TTC549 (cell line): ENCODE results near the gene KLHL5.
"Not testable (repeated sequence)": the region's sequence is repeated elsewhere in the genome, so short reads cannot be mapped to it uniquely, and the experiment has no call there.

Source experiments
- FAIRE-seq: peaks from 2 replicates; lab custom pipeline; 2012; peaks lifted over from hg19 to GRCh38; lab: Jason Lieb, UNC

The KLHL5 gene, protein sequence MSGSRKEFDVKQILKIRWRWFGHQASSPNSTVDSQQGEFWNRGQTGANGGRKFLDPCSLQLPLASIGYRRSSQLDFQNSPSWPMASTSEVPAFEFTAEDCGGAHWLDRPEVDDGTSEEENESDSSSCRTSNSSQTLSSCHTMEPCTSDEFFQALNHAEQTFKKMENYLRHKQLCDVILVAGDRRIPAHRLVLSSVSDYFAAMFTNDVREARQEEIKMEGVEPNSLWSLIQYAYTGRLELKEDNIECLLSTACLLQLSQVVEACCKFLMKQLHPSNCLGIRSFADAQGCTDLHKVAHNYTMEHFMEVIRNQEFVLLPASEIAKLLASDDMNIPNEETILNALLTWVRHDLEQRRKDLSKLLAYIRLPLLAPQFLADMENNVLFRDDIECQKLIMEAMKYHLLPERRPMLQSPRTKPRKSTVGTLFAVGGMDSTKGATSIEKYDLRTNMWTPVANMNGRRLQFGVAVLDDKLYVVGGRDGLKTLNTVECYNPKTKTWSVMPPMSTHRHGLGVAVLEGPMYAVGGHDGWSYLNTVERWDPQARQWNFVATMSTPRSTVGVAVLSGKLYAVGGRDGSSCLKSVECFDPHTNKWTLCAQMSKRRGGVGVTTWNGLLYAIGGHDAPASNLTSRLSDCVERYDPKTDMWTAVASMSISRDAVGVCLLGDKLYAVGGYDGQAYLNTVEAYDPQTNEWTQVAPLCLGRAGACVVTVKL

DNA sequence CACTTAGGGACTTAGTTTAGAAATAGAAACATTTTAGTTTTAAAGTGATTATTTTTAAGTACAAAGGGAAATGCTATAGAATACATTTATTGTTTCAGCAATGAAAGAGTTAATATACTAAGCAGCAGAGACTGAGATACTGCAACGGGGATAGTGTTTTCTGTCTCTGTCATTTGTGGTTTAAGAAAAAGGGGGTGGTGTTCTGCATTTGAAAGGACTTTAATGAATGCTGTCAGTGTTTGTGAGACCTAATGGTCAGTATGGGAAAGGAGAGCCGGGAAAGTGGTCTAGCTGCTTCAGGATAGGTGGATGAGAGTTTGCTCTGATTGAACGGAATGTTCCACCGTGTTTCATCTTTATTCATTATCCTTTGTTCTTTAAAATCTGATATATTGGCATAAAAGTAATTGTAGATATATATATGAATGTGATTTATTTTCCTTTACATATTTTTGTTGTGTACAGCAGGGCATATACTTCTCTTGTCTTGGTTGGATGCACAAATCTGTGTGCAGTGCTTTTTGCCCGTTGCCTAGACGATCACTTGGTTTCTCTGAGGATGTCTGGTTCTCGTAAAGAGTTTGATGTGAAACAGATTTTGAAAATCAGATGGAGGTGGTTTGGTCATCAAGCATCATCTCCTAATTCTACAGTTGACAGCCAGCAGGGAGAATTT is at the start of gene KLHL5:
Gene KLHL5, plus strand, starts transcription at position 139 of the 676 bp plus-strand sequence. Its CDS starts 421 bp downstream, at position 560.
- no peak for FAIRE-seq

DNA sequence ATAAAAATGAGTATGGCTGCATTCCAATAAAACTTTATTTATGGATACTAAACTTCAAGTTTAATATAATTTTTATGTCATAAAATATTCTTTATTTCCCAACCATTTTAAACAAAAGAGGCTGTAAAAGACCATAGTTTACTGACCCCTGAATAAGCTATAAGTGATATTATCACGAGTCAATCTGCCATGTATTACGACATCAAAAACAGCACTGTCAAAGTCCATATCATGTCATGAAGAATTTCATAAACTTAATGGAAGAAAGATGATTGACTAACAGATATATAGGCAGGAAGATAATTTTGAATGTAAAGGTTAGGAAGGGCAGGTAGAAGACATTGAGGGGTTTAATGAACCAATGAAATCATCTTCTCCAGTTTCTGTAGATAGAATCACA is 48.0 kb upstream of the KLHL5 start:
- FAIRE-seq: no peak

DNA sequence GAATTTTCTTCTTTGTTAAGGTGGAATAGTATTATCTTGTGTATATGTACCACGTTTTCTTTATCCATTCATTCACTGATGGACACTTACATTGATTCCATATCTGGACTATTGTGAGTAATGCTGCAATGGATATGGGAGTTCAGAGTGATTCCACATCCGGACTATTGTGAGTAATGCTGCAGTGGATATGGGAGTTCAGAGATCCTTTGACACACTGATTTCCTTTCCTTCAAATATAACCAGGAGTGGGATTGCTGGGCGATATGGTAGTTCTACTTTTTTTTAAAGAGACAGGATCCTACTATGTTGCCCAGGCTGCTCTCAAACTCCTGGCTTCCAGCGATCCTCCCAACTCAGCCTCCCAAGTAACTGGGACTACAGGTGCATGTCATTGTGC is 41.9 kb upstream of the KLHL5 start:
- FAIRE-seq: no peak

DNA sequence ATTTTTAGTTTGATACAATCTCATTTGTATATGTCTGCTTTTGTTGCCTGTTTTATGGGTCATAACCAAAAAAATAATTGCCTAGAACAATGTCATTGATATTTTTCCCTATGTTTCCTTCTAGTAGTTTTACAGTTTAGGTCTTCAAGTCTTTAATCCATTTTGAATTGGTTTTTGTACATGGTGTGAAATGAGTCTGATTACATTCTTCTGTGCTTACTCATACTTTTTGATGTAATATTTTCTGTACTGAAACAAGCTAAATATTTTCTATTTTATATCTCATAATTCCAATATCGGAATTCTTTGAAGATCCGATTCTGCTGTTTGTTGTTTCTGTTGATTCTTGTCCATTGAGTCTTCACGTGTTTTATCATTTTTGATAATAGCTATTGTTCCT is 40.4 kb upstream of the KLHL5 start:
- FAIRE-seq: no peak

DNA sequence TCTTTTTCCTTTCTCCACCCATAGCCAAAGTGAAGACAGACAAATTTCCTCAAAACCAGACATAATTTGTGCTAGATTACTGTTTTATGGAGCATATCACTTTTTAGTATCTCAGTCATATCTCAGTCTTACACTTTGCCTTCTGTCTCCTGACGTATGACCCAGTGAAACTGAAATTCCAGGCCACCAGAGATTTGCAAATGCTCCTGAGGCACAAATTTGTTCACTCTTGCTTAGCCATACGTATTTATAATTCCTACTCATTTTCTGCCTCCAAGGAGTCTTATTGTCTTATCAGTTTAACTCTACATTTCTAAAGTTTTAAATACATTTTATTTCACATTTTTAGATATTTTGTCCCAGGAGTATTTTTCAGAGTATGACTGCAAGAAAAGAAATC is 39.8 kb upstream of the KLHL5 start:
- no peak for FAIRE-seq

DNA sequence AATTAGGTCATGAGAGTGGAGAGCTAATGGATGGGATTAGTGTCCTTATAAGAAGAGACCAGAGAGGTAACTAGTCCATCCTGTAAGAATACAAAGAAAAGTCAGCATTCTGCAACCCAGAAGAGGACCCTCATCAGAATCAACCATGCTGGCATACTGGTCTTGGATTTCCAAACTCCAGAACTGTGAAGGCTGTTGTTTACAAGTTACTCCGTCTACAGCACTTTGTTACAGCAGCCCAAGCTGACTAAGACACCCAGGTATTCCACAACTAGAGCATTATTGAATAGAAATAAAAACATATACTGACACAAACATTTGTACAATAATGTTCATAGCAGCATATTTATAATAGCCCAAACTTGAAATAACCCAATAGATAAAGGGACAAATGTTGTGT is 39.0 kb upstream of the KLHL5 start:
- no peak for FAIRE-seq

DNA sequence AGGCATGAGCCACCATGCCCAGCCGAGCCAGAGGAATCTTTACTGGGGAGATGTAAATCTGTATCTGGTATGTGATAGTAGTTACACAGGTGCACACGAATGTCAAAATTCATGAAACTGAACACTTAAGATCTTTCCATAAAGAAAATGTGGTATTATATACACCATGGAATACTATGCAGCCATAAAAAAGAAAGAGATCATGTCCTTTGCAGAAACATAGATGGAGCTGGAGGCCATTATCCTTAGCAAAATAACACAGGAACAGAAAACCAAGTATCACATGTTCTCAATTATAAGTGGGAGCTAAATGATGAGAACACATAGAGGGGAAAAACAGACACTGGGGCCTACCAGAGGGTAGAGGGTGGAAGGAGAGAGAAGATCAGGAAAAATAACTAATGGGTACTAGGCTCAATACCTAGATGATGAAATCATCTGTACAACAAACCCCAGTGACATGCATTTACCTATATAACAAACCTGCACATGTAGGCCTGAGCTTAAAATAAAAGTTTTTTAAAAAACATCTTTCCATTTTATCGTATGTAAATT is 37.6 kb upstream of the KLHL5 start:
- no peak for FAIRE-seq

DNA sequence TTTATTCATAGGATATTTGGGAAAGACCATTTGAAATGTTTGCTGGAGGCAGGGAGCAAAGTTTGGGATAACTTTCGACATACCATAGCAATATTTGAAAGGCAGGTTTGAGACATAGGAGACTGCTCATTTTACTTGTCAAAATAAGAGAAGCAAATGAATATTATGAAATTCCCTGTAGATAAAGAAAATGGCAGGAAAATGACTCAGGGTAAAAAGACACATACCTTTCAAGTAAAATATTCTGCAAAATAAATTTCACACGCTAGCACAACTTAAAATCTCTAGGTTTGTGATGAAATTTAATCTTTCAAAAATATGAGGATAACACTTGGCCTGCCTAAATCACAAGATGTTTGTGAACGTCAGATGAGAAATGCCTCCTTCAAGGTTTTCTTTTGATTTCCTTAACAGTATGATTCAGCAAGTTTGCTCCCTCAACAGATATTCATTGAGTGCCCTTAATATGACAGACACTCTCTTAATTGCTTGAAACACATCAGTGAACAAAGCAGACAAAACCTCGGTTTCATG is 36.4 kb upstream of the KLHL5 start:
- no peak for FAIRE-seq

DNA sequence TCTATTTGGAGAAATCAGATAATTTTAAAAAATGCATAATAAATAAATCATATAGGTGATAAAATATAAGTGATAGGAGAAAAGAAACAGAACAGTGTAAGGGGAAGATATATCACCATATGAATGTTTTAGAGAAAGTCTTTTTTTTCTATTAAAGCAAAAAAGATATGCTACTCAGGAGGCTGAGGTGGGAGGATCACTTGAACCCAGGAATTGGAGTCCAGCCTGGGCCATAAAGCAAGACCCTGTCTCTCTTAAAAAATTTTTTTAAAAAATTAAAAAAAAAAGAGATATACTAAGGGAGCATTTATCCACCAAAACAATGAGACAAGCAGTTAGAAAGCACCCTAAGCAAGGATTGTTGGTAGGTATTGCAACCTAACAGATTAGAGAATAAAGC is 35.9 kb upstream of the KLHL5 start:
- FAIRE-seq: no peak

DNA sequence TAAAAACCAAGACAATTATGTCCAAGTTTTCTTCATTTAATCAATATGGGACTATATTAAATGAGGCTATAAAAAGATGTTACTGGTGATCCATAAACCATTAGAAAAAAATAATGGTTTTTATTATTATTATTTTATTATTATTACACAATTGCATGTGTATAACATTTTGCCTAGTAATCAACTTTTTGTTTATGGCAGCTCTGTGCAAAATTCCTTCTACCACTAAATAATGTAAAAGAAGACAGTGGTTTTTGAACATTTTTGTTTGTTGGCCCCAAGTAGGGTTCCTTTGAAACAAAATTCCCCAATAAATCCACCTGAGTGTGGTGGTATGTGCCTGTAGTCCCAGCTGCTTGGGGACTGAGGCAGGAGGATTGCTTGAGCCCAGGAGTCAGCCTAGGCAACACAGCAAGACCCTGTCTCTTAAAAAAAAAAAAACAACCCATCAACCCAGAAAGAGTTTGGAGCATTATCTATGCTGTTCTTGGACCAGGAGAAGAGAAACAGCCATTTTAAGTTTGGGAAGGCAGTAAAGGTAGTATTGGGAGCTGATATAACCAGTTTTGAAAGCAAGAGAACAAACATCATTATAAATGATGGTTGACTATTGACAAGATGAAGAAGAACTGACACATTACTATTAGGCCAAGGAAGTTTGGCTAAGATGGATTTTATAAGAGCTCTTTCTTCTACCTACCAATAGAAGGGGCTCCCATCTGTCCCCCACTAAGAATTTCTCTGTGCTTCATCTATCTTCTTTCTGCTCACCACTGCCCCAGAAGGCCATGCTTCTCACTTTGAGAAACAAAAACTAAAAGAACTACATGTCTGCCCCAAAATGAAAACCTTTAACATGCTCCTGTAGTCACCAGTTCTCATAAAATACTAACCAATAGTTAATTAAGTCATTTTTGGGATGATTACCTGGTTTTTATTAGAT is 32.0 kb upstream of the KLHL5 start:
- FAIRE-seq: no peak

DNA sequence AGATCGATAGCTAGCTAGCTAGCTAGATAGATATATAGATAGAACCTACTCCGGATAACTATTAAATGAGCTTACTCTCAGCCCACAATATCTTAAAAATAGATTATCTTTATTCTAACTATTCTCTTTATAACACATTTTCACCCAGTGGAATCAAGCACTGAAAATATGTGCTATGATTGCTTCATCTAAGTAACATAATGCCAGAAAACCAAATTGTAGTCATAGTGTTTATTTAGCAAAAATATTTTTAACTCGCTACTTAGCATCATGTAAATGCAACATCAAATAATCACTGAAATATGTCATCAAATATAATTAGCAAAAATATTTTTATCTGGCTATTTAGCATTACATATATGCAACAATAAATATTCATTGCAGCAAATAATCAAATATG is 31.3 kb upstream of the KLHL5 start:
- FAIRE-seq: peak; percentile 49

DNA sequence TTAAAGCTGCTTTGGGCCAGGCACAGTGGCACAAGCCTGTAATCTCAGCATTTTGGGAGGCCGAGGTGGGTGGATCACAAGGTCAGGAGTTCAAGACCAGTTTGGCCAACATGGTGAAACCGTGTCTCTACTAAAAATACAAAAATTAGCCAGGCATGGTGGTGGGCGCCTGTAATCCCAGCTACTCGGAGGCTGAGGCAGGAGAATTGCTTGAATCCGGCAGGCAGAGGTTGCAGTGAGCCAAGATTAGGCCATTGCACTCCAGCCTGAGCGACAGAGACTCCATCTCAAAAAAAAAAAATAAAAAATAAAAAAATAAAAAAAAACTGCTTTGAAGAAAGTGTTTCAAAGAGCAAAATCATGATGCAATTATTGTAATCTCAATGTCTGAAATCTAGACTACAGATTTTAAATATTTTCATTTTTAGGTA is 30.4 kb upstream of the KLHL5 start:
- FAIRE-seq: not testable (repeated sequence)

DNA sequence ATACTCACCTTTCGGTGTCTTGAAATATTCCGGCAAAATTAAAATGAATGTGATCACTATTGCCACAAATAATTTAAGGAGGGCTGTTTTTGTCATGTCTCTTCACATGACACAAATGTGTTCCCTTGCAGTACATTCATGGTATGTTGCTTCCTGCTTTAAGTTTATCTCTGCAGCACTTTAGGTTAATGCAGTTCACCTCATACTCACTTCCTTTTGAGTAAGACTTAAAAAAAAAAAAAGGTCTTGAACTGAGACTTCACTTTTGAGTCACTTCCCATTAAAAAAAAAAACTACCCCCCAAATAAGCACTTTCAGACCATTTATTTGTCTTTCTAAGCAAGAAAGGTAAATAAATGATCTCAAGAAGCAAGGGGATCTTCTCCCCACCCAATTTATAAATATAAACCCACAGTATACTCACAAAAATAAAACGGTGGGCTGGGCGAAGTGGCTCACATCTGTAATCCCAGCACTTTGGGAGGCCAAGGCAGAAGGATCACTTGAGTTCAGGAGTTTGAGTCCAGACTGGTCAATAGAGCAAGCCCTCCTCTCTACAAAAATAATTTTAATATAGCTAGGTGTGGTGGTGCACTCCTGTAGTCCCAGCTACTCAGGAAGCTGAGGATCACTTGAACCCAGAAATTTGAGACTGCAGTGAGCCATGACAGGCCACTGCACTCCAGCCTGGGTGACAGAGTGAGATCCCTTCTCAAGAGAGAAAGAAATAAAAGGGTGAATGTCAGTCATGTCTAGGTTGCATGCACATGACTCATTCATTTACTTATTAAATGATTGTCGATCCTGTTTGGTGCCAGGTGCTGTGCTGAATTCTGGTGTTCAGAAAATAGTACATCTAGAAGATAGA is 29.6 kb upstream of the KLHL5 start, which contains the start of gene TMEM156:
Gene TMEM156, minus strand, starts transcription at position 192 of the 868 bp plus-strand sequence. Its CDS starts 96 bp downstream, at position 96.
- FAIRE-seq: no peak

DNA sequence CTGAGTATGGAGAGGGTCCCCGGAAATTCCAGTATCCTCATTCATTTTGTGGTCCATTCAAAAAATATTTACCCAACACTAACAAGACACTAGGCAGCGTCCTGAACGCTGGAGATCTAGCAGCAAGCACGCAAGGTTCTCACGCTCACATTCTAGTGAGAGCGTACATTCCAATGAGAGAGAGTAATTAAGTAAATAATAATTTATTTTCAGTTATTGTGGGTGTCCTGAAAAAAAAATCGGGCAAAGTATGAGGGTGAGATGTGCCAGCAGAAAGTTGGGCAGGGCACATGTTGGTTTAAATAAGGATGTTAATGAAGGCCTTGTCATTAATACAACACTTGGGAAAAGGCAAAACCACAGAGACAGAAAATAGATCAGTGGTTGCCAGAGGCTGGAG is 25.9 kb upstream of the KLHL5 start:
- FAIRE-seq: no peak

DNA sequence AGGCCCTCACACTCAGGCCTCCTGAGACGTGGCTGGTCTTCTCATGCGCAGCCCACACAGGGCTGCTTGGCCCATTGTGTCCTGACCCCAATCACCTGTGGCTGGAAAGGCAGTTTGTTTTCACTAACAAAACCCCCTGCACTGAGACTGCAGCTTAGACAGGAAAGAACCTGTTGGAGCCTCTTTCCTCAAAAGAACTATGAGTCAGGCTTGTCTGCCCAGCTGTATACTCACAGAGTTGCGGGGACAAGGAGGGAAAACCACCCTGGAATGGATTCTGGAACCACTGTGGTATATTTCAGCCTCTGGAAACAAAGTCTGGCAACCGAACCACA is 24.6 kb upstream of the KLHL5 start:
- FAIRE-seq: no peak

DNA sequence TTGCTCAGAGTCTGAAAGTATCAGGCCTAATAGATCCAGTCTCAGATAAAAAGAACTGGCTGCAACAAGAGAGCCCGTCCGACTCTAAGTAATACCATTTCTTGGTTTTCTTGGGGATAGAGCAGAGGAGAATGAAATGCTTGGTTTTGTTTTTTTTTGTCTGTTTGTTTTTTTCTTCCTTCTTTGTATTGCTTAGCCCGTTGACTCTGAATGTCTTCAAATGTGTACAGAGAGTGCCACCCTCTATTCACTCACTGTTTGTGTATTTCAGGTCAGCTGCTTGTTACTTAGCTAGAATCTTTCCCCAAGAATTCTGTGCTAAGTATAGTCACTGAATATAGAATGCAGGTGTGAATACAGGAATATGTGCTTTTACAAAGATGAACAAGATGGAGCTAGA is 24.1 kb upstream of the KLHL5 start:
- no peak for FAIRE-seq

DNA sequence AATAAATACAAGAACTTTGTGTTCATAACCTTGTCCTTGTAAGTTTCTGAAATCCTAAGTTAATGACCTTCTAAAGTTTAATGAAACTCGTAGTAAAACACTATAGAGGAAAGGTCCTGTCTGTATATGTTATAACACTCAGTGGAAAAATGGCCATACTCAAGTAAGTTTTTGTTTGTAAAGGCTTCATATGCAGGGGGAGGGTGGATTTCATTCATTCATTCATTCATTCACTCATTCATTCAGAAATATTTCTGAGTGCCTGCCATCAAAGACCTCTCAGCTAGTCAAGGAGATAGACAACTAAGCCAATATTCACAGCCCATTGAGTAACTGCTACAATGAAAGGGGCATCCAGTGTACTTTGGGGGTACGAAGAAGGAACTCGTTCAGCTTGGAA is 22.9 kb upstream of the KLHL5 start:
- FAIRE-seq: no peak

DNA sequence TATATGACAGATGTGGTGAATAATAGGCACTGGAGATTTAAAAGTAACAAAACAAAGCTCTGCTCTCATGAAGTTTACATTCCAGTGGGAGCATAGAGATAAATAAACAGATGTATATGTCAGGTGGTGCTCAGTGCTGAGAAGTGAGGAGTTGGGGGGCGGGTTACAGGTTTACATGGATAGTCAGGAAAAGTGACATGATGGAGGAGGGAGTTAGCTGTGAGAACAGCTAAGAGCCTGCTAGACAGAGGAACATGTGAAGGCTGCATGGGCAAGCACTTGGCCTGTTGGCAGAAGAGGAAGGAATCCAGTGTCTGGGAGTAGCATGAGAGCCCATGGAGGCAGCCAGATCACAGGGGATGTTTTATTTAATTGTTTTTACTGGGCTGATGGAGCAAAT is 19.7 kb upstream of the KLHL5 start:
- no peak for FAIRE-seq

DNA sequence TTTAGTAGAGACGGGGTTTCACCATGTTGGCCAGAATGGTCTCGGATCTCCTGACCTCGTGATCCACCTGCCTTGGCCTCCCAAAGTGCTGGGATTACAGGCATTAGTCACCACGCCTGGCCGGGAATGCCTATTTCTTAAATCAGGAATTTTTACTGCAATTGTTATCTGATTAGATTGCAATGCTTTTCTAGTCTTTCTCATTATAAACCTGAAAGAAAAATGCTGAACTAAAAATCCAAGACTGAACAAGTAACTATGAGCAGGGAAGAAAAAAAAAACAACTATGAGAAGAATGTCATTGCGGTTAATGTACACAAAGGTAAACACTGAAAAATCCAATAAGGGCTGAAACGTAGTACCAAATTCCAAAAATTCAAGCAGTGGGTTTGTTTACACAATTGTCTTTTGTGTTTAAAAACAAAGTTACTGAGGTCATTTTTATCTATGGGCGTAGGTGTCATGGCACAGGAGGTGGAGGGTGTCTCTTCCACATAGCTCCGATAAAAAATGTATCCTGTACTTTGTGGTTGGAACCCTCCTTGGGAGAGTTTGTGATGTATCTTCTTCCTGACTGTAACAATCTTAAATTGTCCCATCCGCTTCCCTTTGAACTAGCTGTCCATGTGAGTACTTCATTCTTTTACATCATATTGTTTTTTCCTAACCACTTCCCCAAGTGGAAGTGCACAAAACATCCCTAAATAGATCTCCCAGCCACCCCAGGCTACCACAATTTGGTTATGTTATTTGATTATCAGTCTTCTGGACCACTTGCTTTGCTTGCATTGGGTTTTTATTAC is 18.8 kb upstream of the KLHL5 start:
- FAIRE-seq: peak; percentile 81
